Dendritic cell treated with granulocyte-macrophage colony-stimulating factor and Interleukin-4, amounts not matched to agents 40 ng/mL and 50 ng/mL, for 4 days (primary cell): ENCODE measurements around the gene NDUFAB1.
"Not testable (repeated sequence)": the region's sequence is repeated elsewhere in the genome, so short reads cannot be mapped to it uniquely, and the experiment has no call there.

Experiments
- H3K27ac Mint-ChIP-seq: one replicate; pipeline ENCODE4 v1.8.0; 2022; ENCODE audit warnings: mild to moderate bottlenecking, mixed read lengths
- H3K27me3 Mint-ChIP-seq: one replicate; pipeline ENCODE4 v1.8.0; 2022; ENCODE audit warnings: mild to moderate bottlenecking, mixed read lengths
- H3K36me3 Mint-ChIP-seq: one replicate; pipeline ENCODE4 v1.8.0; 2022; ENCODE audit warnings: low read depth, mixed read lengths
- H3K4me1 Mint-ChIP-seq: one replicate; pipeline ENCODE4 v1.8.0; 2022; ENCODE audit warnings: low read depth, mixed read lengths
- H3K4me3 Mint-ChIP-seq: one replicate; pipeline ENCODE4 v1.8.0; 2022; ENCODE audit warnings: mild to moderate bottlenecking, moderate library complexity, mixed read lengths
- H3K9me3 Mint-ChIP-seq: one replicate; pipeline ENCODE4 v1.8.0; 2022; ENCODE audit warnings: mixed read lengths
- intact Hi-C: fragments of 100-400 bp; cut with micrococcal nuclease; formaldehyde crosslinking; loops from one replicate; pipeline ENCODE4 v1.15.0; 2022

NDUFAB1 gene

GRCh38 chr16:23608194-23608593, 12.1 kb upstream of the NDUFAB1 start:
- no peak overlapping the region for H3K4me3 Mint-ChIP-seq
- intact Hi-C loops: no loop called here
- H3K27me3 Mint-ChIP-seq: no peaks in the 10 kb centered on the region
- peak overlapping the region; percentile 55 for H3K27ac Mint-ChIP-seq
- no peaks in the 10 kb centered on the region for H3K9me3 Mint-ChIP-seq
- H3K4me1 Mint-ChIP-seq: no peaks in the 10 kb centered on the region
- H3K36me3 Mint-ChIP-seq: peaks cover 83% of the 10 kb centered on the region

GRCh38 chr16:23607726-23608125, 11.6 kb upstream of the NDUFAB1 start:
- Mint-ChIP-seq H3K27ac (peak overlapping the region; percentile 55), H3K27me3 (no peaks in the 10 kb centered on the region), H3K4me1 (no peaks in the 10 kb centered on the region), H3K4me3 (no peak overlapping the region), H3K36me3 (peaks cover 86% of the 10 kb centered on the region), H3K9me3 (no peaks in the 10 kb centered on the region)
- intact Hi-C loops: no loop called here

- no peak overlapping the region for H3K4me3 Mint-ChIP-seq
- H3K9me3 Mint-ChIP-seq: no peaks in the 10 kb centered on the region
- H3K27ac Mint-ChIP-seq: peak overlapping the region; percentile 80
These were observed 1.1 kb upstream of the NDUFAB1 start for GRCh38 chr16:23597003-23597756.

GRCh38 chr16:23595246-23595950, 718 bp downstream of the NDUFAB1 start:
- H3K4me1 Mint-ChIP-seq: peaks cover 31% of the 10 kb centered on the region
- intact Hi-C loops: loop anchor here (10.0 kb wide), 1 partner anchor 81 kb away; the partner anchor contains the start of gene GGA2
- peak overlapping the region; percentile 80 for H3K27ac Mint-ChIP-seq
- no peaks in the 10 kb centered on the region for H3K27me3 Mint-ChIP-seq
- H3K9me3 Mint-ChIP-seq: no peaks in the 10 kb centered on the region
- H3K36me3 Mint-ChIP-seq: peaks cover 41% of the 10 kb centered on the region
- H3K4me3 Mint-ChIP-seq: peak overlapping the region; percentile 81

More at GRCh38 chr16:23597003-23597756, 1.1 kb upstream of the NDUFAB1 start:
- H3K4me1 Mint-ChIP-seq: peaks cover 21% of the 10 kb centered on the region
- intact Hi-C loops: loop anchor here (2.0 to 10.0 kb wide), 2 partner anchors 44 to 82 kb away; partner anchors contain the start of genes DCTN5, GGA2 and PALB2
- no peaks in the 10 kb centered on the region for H3K27me3 Mint-ChIP-seq
- peaks cover 41% of the 10 kb centered on the region for H3K36me3 Mint-ChIP-seq

GRCh38 chr16:23594186-23594585, 1.9 kb downstream of the NDUFAB1 start:
- H3K27ac Mint-ChIP-seq: no peak overlapping the region
- peaks cover 49% of the 10 kb centered on the region for H3K36me3 Mint-ChIP-seq
- H3K4me1 Mint-ChIP-seq: peaks cover 31% of the 10 kb centered on the region
- no peak overlapping the region for H3K4me3 Mint-ChIP-seq
- intact Hi-C loops: loop anchor here (10.0 kb wide), 1 partner anchor 79 kb away; the partner anchor contains the start of gene GGA2
- H3K27me3 Mint-ChIP-seq: no peaks in the 10 kb centered on the region
- H3K9me3 Mint-ChIP-seq: no peaks in the 10 kb centered on the region

GRCh38 chr16:23590181-23590580, 5.9 kb downstream of the NDUFAB1 start:
- Mint-ChIP-seq H3K36me3 (peaks cover 88% of the 10 kb centered on the region), H3K27ac (no peak overlapping the region), H3K4me3 (no peak overlapping the region), H3K4me1 (peaks cover 22% of the 10 kb centered on the region), H3K27me3 (no peaks in the 10 kb centered on the region), H3K9me3 (no peaks in the 10 kb centered on the region)
- intact Hi-C loops: loop anchor here (10.0 kb wide), 1 partner anchor 75 kb away; the partner anchor contains the start of gene GGA2

GRCh38 chr16:23587726-23588125, 8.4 kb downstream of the NDUFAB1 start:
- Mint-ChIP-seq H3K36me3 (peaks cover 98% of the 10 kb centered on the region), H3K27me3 (no peaks in the 10 kb centered on the region), H3K27ac (no peak overlapping the region), H3K4me1 (peaks cover 11% of the 10 kb centered on the region), H3K9me3 (no peaks in the 10 kb centered on the region), H3K4me3 (no peak overlapping the region)
- intact Hi-C loops: no loop called here

- peaks cover 96% of the 10 kb centered on the region for H3K36me3 Mint-ChIP-seq
- no peak overlapping the region for H3K4me3 Mint-ChIP-seq
- no peaks in the 10 kb centered on the region for H3K4me1 Mint-ChIP-seq
- H3K27ac Mint-ChIP-seq: no peak overlapping the region
- H3K9me3 Mint-ChIP-seq: no peaks in the 10 kb centered on the region
- no peaks in the 10 kb centered on the region for H3K27me3 Mint-ChIP-seq
- intact Hi-C loops: no loop called here
These were observed 11.7 kb downstream of the NDUFAB1 start for GRCh38 chr16:23584186-23585076.

GRCh38 chr16:23583271-23583670, 12.8 kb downstream of the NDUFAB1 start:
- H3K4me1 Mint-ChIP-seq, H3K27me3 Mint-ChIP-seq, H3K27ac Mint-ChIP-seq, H3K4me3 Mint-ChIP-seq, H3K9me3 Mint-ChIP-seq, intact Hi-C loops: not testable (repeated sequence)
- H3K36me3 Mint-ChIP-seq: peaks cover 91% of the 10 kb centered on the region

- H3K36me3 Mint-ChIP-seq: peaks cover 84% of the 10 kb centered on the region
- intact Hi-C loops: no loop called here
- H3K4me3 Mint-ChIP-seq: no peak overlapping the region
- H3K4me1 Mint-ChIP-seq: peaks cover 12% of the 10 kb centered on the region
- no peak overlapping the region for H3K27ac Mint-ChIP-seq
- H3K9me3 Mint-ChIP-seq: no peaks in the 10 kb centered on the region
- H3K27me3 Mint-ChIP-seq: no peaks in the 10 kb centered on the region
These were observed 14.4 kb downstream of the NDUFAB1 start for GRCh38 chr16:23581764-23582163.

- H3K27ac Mint-ChIP-seq: no peak overlapping the region
- intact Hi-C loops: no loop called here
- H3K27me3 Mint-ChIP-seq: no peaks in the 10 kb centered on the region
- H3K36me3 Mint-ChIP-seq: peaks cover 83% of the 10 kb centered on the region
- H3K4me3 Mint-ChIP-seq: no peak overlapping the region
- H3K9me3 Mint-ChIP-seq: no peaks in the 10 kb centered on the region
- H3K4me1 Mint-ChIP-seq: peaks cover 12% of the 10 kb centered on the region
These were observed 15.7 kb downstream of the NDUFAB1 start for GRCh38 chr16:23580391-23580790.

- intact Hi-C loops: no loop called here
- no peaks in the 10 kb centered on the region for H3K27me3 Mint-ChIP-seq
- no peak overlapping the region for H3K27ac Mint-ChIP-seq
- no peak overlapping the region for H3K4me3 Mint-ChIP-seq
- no peaks in the 10 kb centered on the region for H3K9me3 Mint-ChIP-seq
- peaks cover 12% of the 10 kb centered on the region for H3K4me1 Mint-ChIP-seq
- peaks cover 83% of the 10 kb centered on the region for H3K36me3 Mint-ChIP-seq
These were observed 16.7 kb downstream of the NDUFAB1 start for GRCh38 chr16:23579371-23579770.

GRCh38 chr16:23578101-23578830, 17.9 kb downstream of the NDUFAB1 start:
- Mint-ChIP-seq H3K36me3 (peaks cover 83% of the 10 kb centered on the region), H3K27me3 (no peaks in the 10 kb centered on the region), H3K9me3 (no peaks in the 10 kb centered on the region), H3K27ac (no peak overlapping the region), H3K4me3 (no peak overlapping the region), H3K4me1 (peaks cover 12% of the 10 kb centered on the region)
- intact Hi-C loops: no loop called here
